Brain pericyte (primary cell): ENCODE results near the gene RNASE8.

ENCODE experiments used
- DNase-seq: peaks from one replicate; pipeline ENCODE4 v3.0.0-alpha.2; 2012; ENCODE audit warnings: low read depth, low spot score

The RNASE8 gene

DNA sequence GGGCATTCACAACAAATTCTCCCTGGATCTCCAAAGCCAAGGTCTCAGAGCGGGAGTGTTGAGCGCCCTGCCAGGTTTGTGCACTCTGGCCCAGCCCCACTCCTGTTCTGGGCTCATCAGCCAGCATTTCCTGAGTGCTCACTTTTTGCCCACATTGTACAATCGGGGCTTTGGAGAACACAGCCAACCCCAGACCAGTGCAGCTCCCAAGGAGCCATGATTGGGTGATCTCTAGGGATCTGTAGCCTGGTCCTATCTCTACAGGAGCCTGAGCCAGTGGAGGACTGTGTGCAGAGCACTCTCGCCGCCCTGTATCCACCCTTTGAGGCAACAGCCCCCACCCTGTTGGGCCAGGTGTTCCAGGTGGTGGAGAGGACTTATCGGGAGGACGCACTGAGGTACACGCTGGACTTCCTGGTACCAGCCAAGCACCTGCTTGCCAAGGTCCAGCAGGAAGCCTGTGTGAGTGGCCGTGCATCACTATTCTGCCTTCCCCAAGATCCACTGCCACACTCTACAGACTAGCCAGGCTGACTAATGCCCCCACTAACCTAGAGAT is 15.2 kb downstream of the RNASE8 start:
- no peak for DNase-seq

DNA sequence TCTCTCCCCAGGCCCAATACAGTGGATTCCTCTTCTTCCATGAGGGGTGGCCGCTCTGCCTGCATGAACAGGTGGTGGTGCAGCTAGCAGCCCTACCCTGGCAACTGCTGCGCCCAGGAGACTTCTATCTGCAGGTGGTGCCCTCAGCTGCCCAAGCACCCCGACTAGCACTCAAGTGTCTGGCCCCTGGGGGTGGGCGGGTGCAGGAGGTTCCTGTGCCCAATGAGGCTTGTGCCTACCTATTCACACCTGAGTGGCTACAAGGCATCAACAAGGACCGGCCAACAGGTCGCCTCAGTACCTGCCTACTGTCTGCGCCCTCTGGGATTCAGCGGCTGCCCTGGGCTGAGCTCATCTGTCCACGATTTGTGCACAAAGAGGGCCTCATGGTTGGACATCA is 16.3 kb downstream of the RNASE8 start:
- no peak for DNase-seq

DNA sequence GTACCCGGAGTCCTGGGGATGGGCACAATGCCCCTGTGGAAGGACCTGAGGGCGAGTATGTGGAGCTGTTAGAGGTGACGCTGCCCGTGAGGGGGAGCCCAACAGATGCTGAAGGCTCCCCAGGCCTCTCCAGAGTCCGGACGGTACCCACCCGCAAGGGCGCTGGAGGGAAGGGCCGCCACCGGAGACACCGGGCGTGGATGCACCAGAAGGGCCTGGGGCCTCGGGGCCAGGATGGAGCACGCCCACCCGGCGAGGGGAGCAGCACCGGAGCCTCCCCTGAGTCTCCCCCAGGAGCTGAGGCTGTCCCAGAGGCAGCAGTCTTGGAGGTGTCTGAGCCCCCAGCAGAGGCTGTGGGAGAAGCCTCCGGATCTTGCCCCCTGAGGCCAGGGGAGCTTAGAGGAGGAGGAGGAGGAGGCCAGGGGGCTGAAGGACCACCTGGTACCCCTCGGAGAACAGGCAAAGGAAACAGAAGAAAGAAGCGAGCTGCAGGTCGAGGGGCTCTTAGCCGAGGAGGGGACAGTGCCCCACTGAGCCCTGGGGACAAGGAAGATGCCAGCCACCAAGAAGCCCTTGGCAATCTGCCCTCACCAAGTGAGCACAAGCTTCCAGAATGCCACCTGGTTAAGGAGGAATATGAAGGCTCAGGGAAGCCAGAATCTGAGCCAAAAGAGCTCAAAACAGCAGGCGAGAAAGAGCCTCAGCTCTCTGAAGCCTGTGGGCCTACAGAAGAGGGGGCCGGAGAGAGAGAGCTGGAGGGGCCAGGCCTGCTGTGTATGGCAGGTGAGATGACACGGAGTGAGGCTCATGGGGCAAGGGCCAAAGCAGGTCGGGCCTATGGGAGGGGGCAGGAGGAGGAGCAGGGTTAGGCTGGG is 17.0 kb downstream of the RNASE8 start:
- DNase-seq = no peak

DNA sequence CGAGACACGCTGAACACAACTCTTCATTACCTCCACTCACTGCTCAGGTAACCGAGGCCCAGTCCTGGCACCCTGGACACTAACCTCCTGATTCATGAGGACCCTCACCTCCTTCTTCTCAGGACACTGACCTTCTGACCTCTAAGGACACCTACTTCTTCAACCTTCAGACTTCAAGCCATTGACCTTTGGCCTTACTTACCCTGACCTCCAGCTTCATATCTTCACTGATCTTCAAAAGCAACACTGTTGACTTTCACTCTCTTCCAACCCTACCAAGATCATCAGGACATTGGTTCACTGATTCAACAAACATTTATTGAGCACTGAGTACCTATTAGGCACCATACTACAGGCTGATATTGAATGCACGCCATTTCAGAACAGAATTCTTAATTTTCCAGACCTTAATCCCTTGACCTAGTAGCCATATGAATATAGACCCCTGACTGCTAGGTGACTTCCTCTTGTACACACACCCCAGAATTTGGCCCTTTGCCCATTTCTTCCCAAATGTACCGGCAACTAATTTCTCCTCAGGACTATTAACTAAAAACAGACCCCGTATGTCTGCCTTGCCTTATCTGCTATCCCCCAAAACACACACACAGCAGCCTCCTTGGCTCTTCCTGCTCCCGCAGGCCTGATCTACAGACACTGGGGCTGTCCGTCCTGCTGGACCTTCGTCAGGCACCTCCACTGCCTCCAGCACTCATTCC is 18.3 kb downstream of the RNASE8 start:
- no peak for DNase-seq

DNA sequence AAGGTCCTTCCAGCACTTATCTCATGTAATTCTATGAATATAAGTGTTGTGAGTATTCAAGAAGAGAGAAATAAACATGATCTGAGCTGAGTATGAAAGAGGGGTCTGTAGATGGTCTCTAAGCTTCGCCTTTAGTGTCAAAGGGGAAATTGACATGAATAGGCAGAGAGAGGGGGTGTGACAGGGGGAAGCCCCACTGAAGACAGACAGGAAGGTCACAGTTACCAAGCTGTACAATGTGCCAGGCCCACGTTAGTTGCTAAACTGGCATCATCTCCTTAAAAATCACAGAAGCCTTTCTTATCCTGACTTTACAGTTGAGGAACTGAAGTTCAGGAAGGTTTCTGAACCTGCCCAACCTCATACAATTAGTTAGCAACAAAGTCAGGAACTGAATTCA is 20.1 kb downstream of the RNASE8 start:
- DNase-seq = no peak

GRCh38 chr14:21078287-21078686 is 20.7 kb downstream of the RNASE8 start:
- no peak for DNase-seq

DNA sequence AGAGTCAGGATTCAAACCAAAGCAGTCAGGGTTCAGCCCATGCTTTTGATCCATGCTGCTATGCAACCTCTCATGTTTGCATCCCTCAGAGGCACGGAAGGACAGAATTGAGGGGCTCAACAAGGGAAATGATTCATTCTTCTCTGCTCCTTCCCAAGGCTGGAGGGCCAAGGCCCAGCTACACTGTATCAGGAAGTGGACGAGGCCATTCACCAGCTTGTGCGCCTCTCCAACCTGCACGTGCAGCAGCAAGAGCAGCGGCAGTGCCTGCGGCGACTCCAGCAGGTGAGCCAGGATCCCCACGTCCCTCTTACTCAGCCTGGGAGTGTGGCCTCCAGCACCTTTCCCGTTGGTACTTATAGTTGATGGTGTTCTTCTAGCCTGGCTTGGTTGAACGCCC is 21.1 kb downstream of the RNASE8 start:
- no peak for DNase-seq

- no peak for DNase-seq
Observed at GRCh38 chr14:21081521-21082142, 24.0 kb downstream of the RNASE8 start.

- no peak for DNase-seq
Observed at GRCh38 chr14:21083565-21084325, 26.1 kb downstream of the RNASE8 start.

GRCh38 chr14:21084396-21084795 is 26.8 kb downstream of the RNASE8 start:
- DNase-seq = no peak

- no peak for DNase-seq
Observed at GRCh38 chr14:21084998-21085853, 27.6 kb downstream of the RNASE8 start.

- DNase-seq = no peak
Observed at GRCh38 chr14:21086908-21087293, 29.3 kb downstream of the RNASE8 start.

DNA sequence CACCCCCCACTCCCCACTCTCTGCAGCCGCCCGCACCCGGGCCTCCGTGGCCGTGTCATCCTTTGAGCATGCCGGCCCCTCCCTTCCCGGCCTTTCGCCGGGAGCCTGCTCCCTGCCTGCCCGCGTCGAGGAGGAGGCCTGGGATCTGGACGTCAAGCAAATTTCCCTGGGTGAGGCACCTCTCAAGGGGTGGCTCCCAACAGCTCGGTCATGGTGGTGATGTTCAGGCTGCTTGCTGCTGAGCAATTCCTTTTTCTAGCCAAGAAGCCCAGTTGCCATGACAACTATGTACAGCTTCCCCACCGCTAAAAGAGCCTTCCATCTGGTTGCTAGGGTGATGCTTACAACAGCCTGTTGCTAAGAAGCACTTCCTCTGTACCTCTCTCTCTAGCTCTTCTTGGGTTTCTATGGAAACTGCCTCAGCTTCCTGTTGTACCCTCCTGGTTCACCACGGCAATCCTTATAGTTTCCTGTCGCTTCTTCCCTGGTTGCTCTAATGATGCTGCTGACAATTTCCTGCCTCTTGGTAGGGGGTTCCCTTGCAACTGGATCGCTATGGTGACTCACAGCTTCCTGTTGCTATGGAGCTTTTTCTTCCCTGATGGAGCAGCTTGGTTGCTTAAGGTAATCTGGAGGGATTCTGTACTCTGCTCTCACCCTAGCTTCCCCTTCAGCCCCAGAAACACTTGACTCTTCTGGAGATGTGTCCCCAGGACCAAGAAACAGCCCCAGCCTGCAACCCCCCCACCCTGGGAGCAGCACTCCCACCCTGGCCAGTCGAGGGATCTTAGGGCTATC is 29.9 kb downstream of the RNASE8 start:
- DNase-seq = peak; percentile 78

GRCh38 chr14:21088687-21089086 is 31.1 kb downstream of the RNASE8 start:
- DNase-seq = no peak

- no peak for DNase-seq
Observed at GRCh38 chr14:21089271-21089670, 31.6 kb downstream of the RNASE8 start.

DNA sequence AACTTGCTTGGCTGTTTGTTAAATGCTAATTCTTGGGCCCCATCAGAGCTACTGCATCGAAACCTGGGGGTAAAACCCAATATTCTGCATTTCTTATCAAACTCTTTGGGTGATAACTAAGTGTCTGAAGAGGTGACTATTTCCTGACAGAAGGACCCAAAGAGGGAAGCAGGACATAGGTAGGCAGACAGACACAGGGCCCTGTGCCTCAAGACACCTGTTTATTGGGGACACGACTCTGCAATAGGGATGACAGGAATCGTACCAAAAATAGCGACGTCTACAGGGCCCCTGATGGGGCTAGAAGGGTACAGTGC is 32.2 kb downstream of the RNASE8 start:
- no peak for DNase-seq

DNA sequence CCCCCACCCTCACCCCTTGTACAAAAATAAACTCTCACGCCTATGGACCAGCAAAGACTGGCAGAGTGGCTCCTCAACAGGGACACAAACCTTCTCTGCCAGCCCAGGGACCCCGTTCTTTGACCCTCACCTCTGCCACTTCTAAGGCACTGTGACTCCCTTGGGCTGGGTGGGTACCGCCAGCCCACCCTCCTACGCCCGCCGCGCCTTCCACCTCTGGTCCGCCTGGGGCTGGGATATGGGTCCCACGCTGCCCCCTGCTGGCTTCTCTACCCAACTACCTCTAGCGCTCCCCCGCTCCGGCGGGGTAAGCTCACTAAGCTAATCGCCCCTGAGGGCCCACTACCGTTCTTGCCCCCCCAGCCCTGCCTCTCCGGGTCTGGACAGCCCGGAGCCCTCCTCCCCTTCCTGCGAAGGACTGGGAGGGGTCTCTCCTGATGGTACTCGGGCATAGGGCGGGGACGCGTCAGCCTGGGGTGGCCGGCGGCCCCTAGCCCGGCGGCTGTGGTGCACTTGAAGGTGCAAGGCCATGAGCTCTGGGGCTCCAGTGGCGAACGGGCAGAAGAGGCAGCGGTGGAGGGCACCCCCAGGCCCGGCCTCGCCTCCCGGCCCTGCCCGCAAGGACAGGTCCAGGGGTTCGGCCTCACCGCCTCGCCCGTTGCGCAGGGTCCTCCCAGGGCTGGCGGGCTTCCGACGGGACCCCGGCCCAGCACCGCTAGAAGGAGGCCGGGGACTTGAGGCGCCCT is 32.7 kb downstream of the RNASE8 start:
- no peak for DNase-seq

- DNase-seq = no peak
Observed at GRCh38 chr14:21090940-21091663, 33.5 kb downstream of the RNASE8 start.
